NCI-H345 treated with DMSO at 0.1 percent for 48 hours (cell line): ENCODE data around the gene SPECC1.
"Not testable (repeated sequence)": the region's sequence is repeated elsewhere in the genome, so short reads cannot be mapped to it uniquely, and the experiment has no call there.

Source experiments
- DNase-seq: peaks from one replicate; lab custom pipeline; 2025; ENCODE audit not compliant: unreplicated experiment; lab: John Stamatoyannopoulos, UW

Gene SPECC1

GRCh38 chr17:20158580-20158979 lies 149.4 kb downstream of the SPECC1 start:
- DNase-seq: no peak

- DNase-seq: no peak
Observed at GRCh38 chr17:20159406-20160069, 150.4 kb downstream of the SPECC1 start.

GRCh38 chr17:20165516-20165915 lies 156.4 kb downstream of the SPECC1 start:
- DNase-seq: not testable (repeated sequence)

GRCh38 chr17:20170085-20170484 lies 160.9 kb downstream of the SPECC1 start:
- no peak for DNase-seq

- no peak for DNase-seq
Observed at GRCh38 chr17:20171741-20172365, 162.7 kb downstream of the SPECC1 start.

GRCh38 chr17:20172376-20172775 lies 163.2 kb downstream of the SPECC1 start:
- DNase-seq: no peak

- DNase-seq: no peak
Observed at GRCh38 chr17:20173091-20173490, 163.9 kb downstream of the SPECC1 start.

- DNase-seq: no peak
Observed at GRCh38 chr17:20174588-20175265, 165.6 kb downstream of the SPECC1 start.

- DNase-seq: no peak
Observed at GRCh38 chr17:20179041-20179440, 169.9 kb downstream of the SPECC1 start.

- DNase-seq: no peak
Observed at GRCh38 chr17:20180661-20181060, 171.5 kb downstream of the SPECC1 start.

GRCh38 chr17:20184181-20184580 lies 175.0 kb downstream of the SPECC1 start:
- no peak for DNase-seq

GRCh38 chr17:20184977-20185619 lies 175.9 kb downstream of the SPECC1 start:
- DNase-seq: no peak

GRCh38 chr17:20187049-20187448 lies 177.9 kb downstream of the SPECC1 start:
- DNase-seq: no peak

GRCh38 chr17:20189302-20189701 lies 180.1 kb downstream of the SPECC1 start:
- DNase-seq: no peak

- no peak for DNase-seq
Observed at GRCh38 chr17:20189979-20190378, 180.8 kb downstream of the SPECC1 start.

GRCh38 chr17:20190605-20191004 lies 181.4 kb downstream of the SPECC1 start:
- no peak for DNase-seq

- no peak for DNase-seq
Observed at GRCh38 chr17:20191056-20191455, 181.9 kb downstream of the SPECC1 start.

GRCh38 chr17:20196286-20196685 lies 187.1 kb downstream of the SPECC1 start:
- DNase-seq: not testable (repeated sequence)

GRCh38 chr17:20197272-20197926 lies 188.2 kb downstream of the SPECC1 start:
- no peak for DNase-seq

- no peak for DNase-seq
Observed at GRCh38 chr17:20200016-20200795, 191.0 kb downstream of the SPECC1 start.
